Mesenchymal stem cell (in vitro differentiated cells and primary cell): ENCODE results near the gene PPP1R26.

Experiments used
- DNase-seq: peaks from one replicate; pipeline ENCODE4 v3.0.0-alpha.2; 2013
- H2AFZ ChIP-seq: one replicate; pipeline ENCODE4 v1.6.1; 2013; ENCODE audit warnings: low read depth, mild to moderate bottlenecking, control low read depth, inconsistent platforms, low read length, moderate library complexity
- H2AK5ac ChIP-seq: 2 replicates; pipeline ENCODE4 v1.6.1; 2013; ENCODE audit warnings: low read length, moderate library complexity, mild to moderate bottlenecking, inconsistent platforms; ENCODE audit not compliant: severe bottlenecking
- H2BK120ac ChIP-seq: one replicate; pipeline ENCODE4 v1.6.1; 2013; ENCODE audit warnings: low read depth, mild to moderate bottlenecking, inconsistent platforms, low read length, moderate library complexity
- H2BK12ac ChIP-seq, 2 experiments: one replicate each; pipeline ENCODE4 v1.6.1; 2013; ENCODE audit warnings: inconsistent platforms in 2 of 2, low read length in 2 of 2, mild to moderate bottlenecking in 2 of 2, moderate library complexity in 2 of 2, control low read depth in 1 of 2
- H2BK15ac ChIP-seq: one replicate; pipeline ENCODE4 v1.6.1; 2013; ENCODE audit warnings: mild to moderate bottlenecking, low read depth, inconsistent platforms; ENCODE audit not compliant: poor library complexity, severe bottlenecking
- H2BK5ac ChIP-seq: 2 replicates; pipeline ENCODE4 v1.6.1; 2013; ENCODE audit warnings: low read depth, mild to moderate bottlenecking, low read length, control low read depth, inconsistent platforms; ENCODE audit not compliant: poor library complexity, severe bottlenecking
- H3K14ac ChIP-seq, 2 experiments: one replicate each; pipeline ENCODE4 v1.6.1; 2013; ENCODE audit warnings: inconsistent platforms in 2 of 2, low read length in 2 of 2, control low read depth in 1 of 2, mild to moderate bottlenecking in 1 of 2, moderate library complexity in 1 of 2
- H3K18ac ChIP-seq, 2 experiments: one replicate each; pipeline ENCODE4 v1.6.1; 2013; ENCODE audit warnings: inconsistent platforms in 2 of 2, low read length in 2 of 2, control low read depth in 1 of 2, low read depth in 1 of 2, mild to moderate bottlenecking in 1 of 2
- H3K23ac ChIP-seq, 2 experiments: one replicate each; pipeline ENCODE4 v1.6.1; 2013; ENCODE audit warnings: inconsistent platforms in 2 of 2, low read length in 2 of 2, mild to moderate bottlenecking in 2 of 2, moderate library complexity in 2 of 2, control low read depth in 1 of 2
- H3K27ac ChIP-seq: 2 replicates; pipeline ENCODE4 v1.5.1; 2013; ENCODE audit warnings: mild to moderate bottlenecking, moderate library complexity, low read length, control low read depth, inconsistent platforms; ENCODE audit not compliant: poor library complexity, severe bottlenecking
- H3K27me3 ChIP-seq, 2 experiments: 2 replicates each; pipeline versions ENCODE4 v1.6.1 to v1.7.0; 2013; ENCODE audit warnings: low read length in 2 of 2, mild to moderate bottlenecking in 2 of 2, moderate library complexity in 2 of 2, control low read depth in 1 of 2, inconsistent platforms in 1 of 2; ENCODE audit not compliant: control insufficient read depth in 1 of 2, insufficient read depth in 1 of 2
- H3K36me3 ChIP-seq, 2 experiments: 2 replicates each; pipeline versions ENCODE4 v1.6.1 to v1.7.0; 2013; ENCODE audit warnings: low read length in 2 of 2, control low read depth in 1 of 2, inconsistent platforms in 1 of 2, low read depth in 1 of 2, mild to moderate bottlenecking in 1 of 2; ENCODE audit not compliant: insufficient read depth in 2 of 2, control insufficient read depth in 1 of 2
- H3K4ac ChIP-seq, 2 experiments: one replicate each; pipeline ENCODE4 v1.6.1; 2013; ENCODE audit warnings: inconsistent platforms in 2 of 2, low read length in 2 of 2, mild to moderate bottlenecking in 2 of 2, moderate library complexity in 2 of 2, control low read depth in 1 of 2, low read depth in 1 of 2
- H3K4me1 ChIP-seq: 2 replicates; pipeline ENCODE4 v1.6.1; 2013; ENCODE audit warnings: low read depth, low read length, control low read depth; ENCODE audit not compliant: control insufficient read depth, insufficient read depth
- H3K4me2 ChIP-seq: 2 replicates; pipeline ENCODE4 v1.6.1; 2013; ENCODE audit warnings: low read length, mild to moderate bottlenecking, inconsistent platforms; ENCODE audit not compliant: poor library complexity, severe bottlenecking
- H3K4me3 ChIP-seq, 2 experiments: 2 replicates each; pipeline versions ENCODE4 v1.5.1 to v1.7.0; 2013; ENCODE audit warnings: low read length in 2 of 2, mild to moderate bottlenecking in 2 of 2, control low read depth in 1 of 2, low read depth in 1 of 2; ENCODE audit not compliant: insufficient read depth in 1 of 2
- H3K79me1 ChIP-seq: replicated peaks from 2 replicates; pipeline ENCODE4 v1.6.1; 2013; ENCODE audit warnings: mild to moderate bottlenecking, control low read depth, low read length, inconsistent platforms; ENCODE audit not compliant: poor library complexity, severe bottlenecking
- H3K9ac ChIP-seq: 2 replicates; pipeline ENCODE4 v1.7.0; 2013; ENCODE audit warnings: mild to moderate bottlenecking, low read length, moderate library complexity
- H3K9me3 ChIP-seq: 2 replicates; pipeline ENCODE4 v1.7.0; 2013; ENCODE audit warnings: mild to moderate bottlenecking, low read length; ENCODE audit not compliant: control insufficient read depth
- H4K8ac ChIP-seq: one replicate; pipeline ENCODE4 v1.6.1; 2013; ENCODE audit warnings: inconsistent platforms, mild to moderate bottlenecking, low read length, moderate library complexity
- H4K91ac ChIP-seq: one replicate; pipeline ENCODE4 v1.6.1; 2013; ENCODE audit warnings: mild to moderate bottlenecking, low read length, inconsistent platforms
- WGBS: methylation state at CpG from one replicate; pipeline ENCODE4 v1.1.7; 2013; ENCODE audit warnings: mixed read lengths; 5-methylcytosine and 5-hydroxymethylcytosine counted together

The PPP1R26 gene

GRCh38 chr9:135463140-135463539 is 16.4 kb upstream of the PPP1R26 start:
- H2BK120ac ChIP-seq, result no peak overlapping the region
- no peak overlapping the region for H4K91ac ChIP-seq
- H3K79me1 ChIP-seq, result no peaks in the 10 kb centered on the region
- H3K4me1 ChIP-seq, result peaks cover 7% of the 10 kb centered on the region
- H3K4ac ChIP-seq, result no peak overlapping the region
- peak overlapping the region in 1 of 2 experiments; percentile 29 for H3K4me3 ChIP-seq
- no peaks in the 10 kb centered on the region for H3K9me3 ChIP-seq
- DNase-seq, result peak; percentile 42
- no peak overlapping the region for H3K14ac ChIP-seq
- no peak overlapping the region for H2BK15ac ChIP-seq
- no peak overlapping the region for H2AK5ac ChIP-seq
- 49% methylated on average over 3 of the region's 3 CpGs for WGBS
- H3K4me2 ChIP-seq, result no peak overlapping the region
- no peak overlapping the region for H3K9ac ChIP-seq
- no peaks in the 10 kb centered on the region for H3K27me3 ChIP-seq
- no peak overlapping the region for H3K27ac ChIP-seq
- H4K8ac ChIP-seq, result no peak overlapping the region
- H2BK5ac ChIP-seq, result no peak overlapping the region
- peak overlapping the region in 1 of 2 experiments; percentile 15 for H2BK12ac ChIP-seq
- H2AFZ ChIP-seq, result no peak overlapping the region
- no peaks in the 10 kb centered on the region for H3K36me3 ChIP-seq
- no peak overlapping the region for H3K23ac ChIP-seq
- H3K18ac ChIP-seq, result no peak overlapping the region

DNA sequence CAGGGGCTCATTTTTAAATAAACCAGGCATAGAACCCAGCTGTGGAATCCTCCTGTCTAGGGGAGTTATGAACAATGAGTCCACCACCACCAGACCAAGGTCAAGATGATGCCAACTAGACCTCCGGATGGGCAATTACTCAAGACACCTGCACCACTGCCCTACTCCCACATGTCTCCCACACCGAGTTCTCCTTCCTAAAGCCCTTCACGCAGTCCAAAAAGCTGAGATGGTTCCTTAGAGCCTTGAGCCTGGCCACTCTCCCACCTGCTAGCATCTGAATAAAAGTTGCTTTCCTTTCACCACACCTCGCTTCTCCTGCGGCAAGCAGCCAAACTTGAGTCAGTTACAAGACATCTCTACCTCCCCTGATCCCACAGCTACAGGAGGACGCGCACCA is 15.4 kb upstream of the PPP1R26 start:
- Histone ChIP-seq H3K27me3 (no peaks in the 10 kb centered on the region), H3K27ac (no peak overlapping the region), H3K9ac (no peak overlapping the region), H3K79me1 (no peaks in the 10 kb centered on the region), H2BK5ac (no peak overlapping the region), H3K4me3 (no peak overlapping the region), H2BK120ac (no peak overlapping the region), H2AK5ac (no peak overlapping the region), H2AFZ (no peak overlapping the region), H3K36me3 (no peaks in the 10 kb centered on the region), H3K9me3 (no peaks in the 10 kb centered on the region), H3K4me1 (peaks cover 7% of the 10 kb centered on the region), H4K91ac (no peak overlapping the region), H3K23ac (no peak overlapping the region), H4K8ac (no peak overlapping the region), H2BK15ac (no peak overlapping the region), H3K18ac (no peak overlapping the region), H3K4ac (no peak overlapping the region), H2BK12ac (no peak overlapping the region), H3K4me2 (no peak overlapping the region), H3K14ac (no peak overlapping the region)
- 98% methylated on average over 7 of the region's 7 CpGs for WGBS
- DNase-seq, result no peak

DNA sequence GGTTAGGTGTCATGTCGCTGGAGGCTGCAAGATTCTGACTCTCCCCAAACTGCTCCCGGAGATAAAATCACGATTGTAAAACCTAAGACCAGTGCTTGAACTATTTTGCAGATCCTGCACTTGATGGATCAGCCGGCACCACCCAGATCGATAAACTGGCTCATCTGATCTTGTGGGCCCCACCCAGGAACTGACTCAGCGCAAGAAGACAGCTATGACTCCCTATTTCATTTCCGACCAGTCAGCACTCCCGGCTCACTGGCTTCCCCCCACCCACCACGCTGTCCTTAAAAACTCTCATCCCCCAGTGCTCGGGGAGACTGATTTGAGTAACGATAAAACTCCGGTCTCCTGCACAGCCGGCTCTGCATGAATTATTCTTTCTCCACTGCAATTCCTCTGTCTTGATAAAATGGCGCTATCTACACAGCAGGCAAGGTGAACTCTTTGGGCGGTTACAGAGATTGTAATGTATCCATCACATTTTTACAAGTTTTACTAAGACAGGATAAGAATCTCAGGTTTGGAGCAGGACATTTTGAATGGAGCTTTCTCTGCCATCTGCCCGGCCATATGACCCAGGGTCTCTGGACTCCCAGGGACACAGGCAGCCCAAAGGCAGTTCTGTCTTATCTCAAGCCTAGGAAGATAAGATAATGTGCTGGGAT is 10.6 kb upstream of the PPP1R26 start:
- DNase-seq, result peak; percentile 62
- Histone ChIP-seq H3K36me3 (no peaks in the 10 kb centered on the region), H3K9ac (peak overlapping the region; percentile 67), H3K18ac (peak overlapping the region in 1 of 2 experiments; percentile 14), H3K23ac (no peak overlapping the region), H2AFZ (no peak overlapping the region), H3K4ac (no peak overlapping the region), H3K27me3 (no peaks in the 10 kb centered on the region), H3K9me3 (no peaks in the 10 kb centered on the region), H3K14ac (no peak overlapping the region), H2BK120ac (no peak overlapping the region), H2BK15ac (no peak overlapping the region), H2BK5ac (no peak overlapping the region), H3K4me2 (no peak overlapping the region), H3K27ac (no peak overlapping the region), H3K79me1 (no peaks in the 10 kb centered on the region), H3K4me1 (no peaks in the 10 kb centered on the region), H3K4me3 (peak overlapping the region in 1 of 2 experiments; percentile 69), H2AK5ac (no peak overlapping the region), H4K8ac (no peak overlapping the region), H4K91ac (no peak overlapping the region), H2BK12ac (no peak overlapping the region)
- 12% methylated on average over 16 of the region's 16 CpGs for WGBS

GRCh38 chr9:135471791-135472640 is 7.6 kb upstream of the PPP1R26 start:
- no peak overlapping the region for H3K4ac ChIP-seq
- DNase-seq, result no peak
- no peak overlapping the region for H2BK120ac ChIP-seq
- 76% methylated on average over 22 of the region's 23 CpGs for WGBS
- no peaks in the 10 kb centered on the region for H3K27me3 ChIP-seq
- no peak overlapping the region for H3K23ac ChIP-seq
- H3K27ac ChIP-seq, result no peak overlapping the region
- H3K9ac ChIP-seq, result no peak overlapping the region
- no peak overlapping the region for H3K18ac ChIP-seq
- H3K9me3 ChIP-seq, result no peaks in the 10 kb centered on the region
- H2AK5ac ChIP-seq, result no peak overlapping the region
- no peak overlapping the region for H3K14ac ChIP-seq
- H3K4me2 ChIP-seq, result no peak overlapping the region
- no peak overlapping the region for H2AFZ ChIP-seq
- H3K36me3 ChIP-seq, result peaks cover 0 to 3% of the 10 kb centered on the region in 2 experiments
- no peak overlapping the region for H2BK12ac ChIP-seq
- no peak overlapping the region for H2BK5ac ChIP-seq
- no peak overlapping the region for H4K8ac ChIP-seq
- H3K4me1 ChIP-seq, result peaks cover 5% of the 10 kb centered on the region
- no peak overlapping the region for H3K4me3 ChIP-seq
- peaks cover 15% of the 10 kb centered on the region for H3K79me1 ChIP-seq
- H2BK15ac ChIP-seq, result no peak overlapping the region
- H4K91ac ChIP-seq, result no peak overlapping the region
